Putamen (tissue), 1 donor: ENCODE results near the gene ARSA.

Experiments
- DNase-seq: peaks from one replicate; pipeline ENCODE4 v3.0.0-alpha.2; 2016; ENCODE audit warnings: low spot score

The ARSA gene

GRCh38 chr22:50604256-50605001 is 23.5 kb downstream of the ARSA start:
- DNase-seq = no peak

GRCh38 chr22:50603511-50604255 is 24.3 kb downstream of the ARSA start:
- no peak for DNase-seq

- DNase-seq = no peak
Measured at GRCh38 chr22:50602338-50602700, 25.6 kb downstream of the ARSA start.

GRCh38 chr22:50601669-50602337 is 26.1 kb downstream of the ARSA start:
- DNase-seq = no peak

GRCh38 chr22:50600967-50601668 is 26.8 kb downstream of the ARSA start:
- DNase-seq = no peak

- DNase-seq = no peak
Measured at GRCh38 chr22:50600538-50600937, 27.4 kb downstream of the ARSA start, which contains the start of gene MAPK8IP2. MAPK8IP2 (plus strand) TSS chr22:50600793; CDS start chr22:50600819, 26 bp downstream.

GRCh38 chr22:50599816-50600455 is 28.0 kb downstream of the ARSA start:
- no peak for DNase-seq

GRCh38 chr22:50597097-50597496 is 30.9 kb downstream of the ARSA start:
- no peak for DNase-seq

GRCh38 chr22:50595189-50595588 is 32.8 kb downstream of the ARSA start:
- DNase-seq = no peak

GRCh38 chr22:50587407-50587806 is 40.5 kb downstream of the ARSA start:
- no peak for DNase-seq

GRCh38 chr22:50586416-50586815 is 41.5 kb downstream of the ARSA start:
- DNase-seq = no peak

- no peak for DNase-seq
Measured at GRCh38 chr22:50585781-50586180, 42.2 kb downstream of the ARSA start.

- no peak for DNase-seq
Measured at GRCh38 chr22:50585238-50585637, 42.7 kb downstream of the ARSA start.

GRCh38 chr22:50584106-50585096 is 43.6 kb downstream of the ARSA start:
- DNase-seq = no peak

- DNase-seq = no peak
Measured at GRCh38 chr22:50583294-50583861, 44.6 kb downstream of the ARSA start.

- DNase-seq = peak; percentile 98
Measured at GRCh38 chr22:50582493-50583293, 45.3 kb downstream of the ARSA start, which contains the start of gene CHKB. CHKB (minus strand) TSS chr22:50582849; CDS start chr22:50582781, 68 bp downstream.

- no peak for DNase-seq
Measured at GRCh38 chr22:50581950-50582492, 45.9 kb downstream of the ARSA start.

GRCh38 chr22:50581031-50581949 is 46.7 kb downstream of the ARSA start:
- DNase-seq = no peak
